SU-DHL-6 (cell line): ENCODE data around the gene WNT3A.

Experiments
- H2AFZ ChIP-seq: fragments of 200-600 bp; sonication (generic); 2 replicates; pipeline ENCODE4 v1.6.1; 2014; ENCODE audit warnings: low read depth, mild to moderate bottlenecking, moderate library complexity, mixed read lengths, antibody characterized with exemption, low read length; ENCODE audit not compliant: severe bottlenecking
- H3F3A ChIP-seq: fragments of 200-600 bp; shearing (Covaris generic); 2 replicates; pipeline ENCODE4 v1.6.0; 2016; ENCODE audit warnings: antibody characterized with exemption, mild to moderate bottlenecking; ENCODE audit not compliant: insufficient read depth
- H3K27ac ChIP-seq: fragments of 200-600 bp; sonication (generic); 2 replicates; pipeline ENCODE4 v1.5.1; 2016; ENCODE audit warnings: low read depth, mild to moderate bottlenecking, low read length, moderate library complexity, mixed read lengths
- H3K27me3 ChIP-seq: fragments of 200-600 bp; sonication (generic), shearing (Covaris generic); 2 replicates; pipeline ENCODE4 v1.6.0; 2014; ENCODE audit warnings: mild to moderate bottlenecking, low read length
- H3K36me3 ChIP-seq: fragments of 200-600 bp; sonication (generic); 2 replicates; pipeline ENCODE4 v1.6.1; 2014; ENCODE audit warnings: mild to moderate bottlenecking, low read length, mixed read lengths
- H3K4me2 ChIP-seq: fragments of 300-600, 200-600 bp; shearing (Covaris generic), sonication (generic); 2 replicates; pipeline ENCODE4 v1.6.0; 2014; ENCODE audit warnings: low read length, low read depth, mild to moderate bottlenecking; ENCODE audit not compliant: poor library complexity, severe bottlenecking
- H3K4me3 ChIP-seq: fragments of 200-600 bp; sonication (generic); 2 replicates; pipeline ENCODE4 v1.5.1; 2014; ENCODE audit warnings: antibody characterized with exemption, low read length, mild to moderate bottlenecking, mixed read lengths; ENCODE audit not compliant: insufficient read depth, poor library complexity, severe bottlenecking
- H3K79me2 ChIP-seq: fragments of 200-600 bp; sonication (generic); 2 replicates; pipeline ENCODE4 v1.6.1; 2014; ENCODE audit warnings: mild to moderate bottlenecking, low read length, moderate library complexity; ENCODE audit not compliant: insufficient read depth
- H3K9ac ChIP-seq: fragments of 200-600 bp; sonication (generic); 2 replicates; pipeline ENCODE4 v1.7.0; 2014; ENCODE audit warnings: mild to moderate bottlenecking, low read length
- H3K9me2 ChIP-seq: fragments of 200-600 bp; sonication (generic); replicated peaks from 2 replicates; pipeline ENCODE4 v1.6.1; 2014; ENCODE audit warnings: low read length; ENCODE audit not compliant: insufficient read depth
- H3K9me3 ChIP-seq: fragments of 200-600 bp; sonication (generic); 2 replicates; pipeline ENCODE4 v1.6.1; 2014; ENCODE audit warnings: low read length, mixed read lengths; ENCODE audit not compliant: insufficient read depth
- H4K20me1 ChIP-seq: fragments of 200-600 bp; sonication (generic); 2 replicates; pipeline ENCODE4 v1.6.1; 2014; ENCODE audit warnings: low read depth, mild to moderate bottlenecking, antibody characterized with exemption, low read length, moderate library complexity, mixed read lengths
- EZH2phosphoT487 ChIP-seq: fragments of 200-600 bp; sonication (generic), shearing (Covaris generic); conservative IDR thresholded peaks from 2 replicates; pipeline ENCODE4 v1.6.1; 2018; ENCODE audit warnings: mild to moderate bottlenecking, antibody characterized with exemption, low read length, moderate library complexity, mixed read lengths
- TF ChIP-seq, protein P1 (sequence below): fragments of 200-600 bp; sonication (generic); IDR thresholded peaks from one replicate; pipeline ENCODE4 v1.5.1; 2017; ENCODE audit warnings: antibody characterized with exemption, mild to moderate bottlenecking, low read length, moderate library complexity; ENCODE audit not compliant: insufficient read depth, poor library complexity, severe bottlenecking

Gene WNT3A

GRCh38 chr1:228058949-228059633 is 52.3 kb downstream of the WNT3A start:
- no peak overlapping the region for H3K4me2 ChIP-seq
- no peak overlapping the region for H2AFZ ChIP-seq
- H3K9ac ChIP-seq: no peak overlapping the region
- TF ChIP-seq EZH2phosphoT487: no peak
- TF ChIP-seq, protein P1, sequence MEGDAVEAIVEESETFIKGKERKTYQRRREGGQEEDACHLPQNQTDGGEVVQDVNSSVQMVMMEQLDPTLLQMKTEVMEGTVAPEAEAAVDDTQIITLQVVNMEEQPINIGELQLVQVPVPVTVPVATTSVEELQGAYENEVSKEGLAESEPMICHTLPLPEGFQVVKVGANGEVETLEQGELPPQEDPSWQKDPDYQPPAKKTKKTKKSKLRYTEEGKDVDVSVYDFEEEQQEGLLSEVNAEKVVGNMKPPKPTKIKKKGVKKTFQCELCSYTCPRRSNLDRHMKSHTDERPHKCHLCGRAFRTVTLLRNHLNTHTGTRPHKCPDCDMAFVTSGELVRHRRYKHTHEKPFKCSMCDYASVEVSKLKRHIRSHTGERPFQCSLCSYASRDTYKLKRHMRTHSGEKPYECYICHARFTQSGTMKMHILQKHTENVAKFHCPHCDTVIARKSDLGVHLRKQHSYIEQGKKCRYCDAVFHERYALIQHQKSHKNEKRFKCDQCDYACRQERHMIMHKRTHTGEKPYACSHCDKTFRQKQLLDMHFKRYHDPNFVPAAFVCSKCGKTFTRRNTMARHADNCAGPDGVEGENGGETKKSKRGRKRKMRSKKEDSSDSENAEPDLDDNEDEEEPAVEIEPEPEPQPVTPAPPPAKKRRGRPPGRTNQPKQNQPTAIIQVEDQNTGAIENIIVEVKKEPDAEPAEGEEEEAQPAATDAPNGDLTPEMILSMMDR: no peak
- H3K79me2 ChIP-seq: no peaks in the 10 kb centered on the region
- H4K20me1 ChIP-seq: no peaks in the 10 kb centered on the region
- no peak overlapping the region for H3K27ac ChIP-seq
- no peaks in the 10 kb centered on the region for H3K9me2 ChIP-seq
- H3K27me3 ChIP-seq: no peaks in the 10 kb centered on the region
- H3F3A ChIP-seq: no peaks in the 10 kb centered on the region
- no peak overlapping the region for H3K4me3 ChIP-seq
- no peaks in the 10 kb centered on the region for H3K36me3 ChIP-seq
- H3K9me3 ChIP-seq: no peaks in the 10 kb centered on the region

- Histone ChIP-seq H2AFZ (no peak overlapping the region), H3K27me3 (no peaks in the 10 kb centered on the region), H3K9ac (no peak overlapping the region), H3K36me3 (no peaks in the 10 kb centered on the region), H4K20me1 (no peaks in the 10 kb centered on the region), H3K27ac (no peak overlapping the region), H3F3A (no peaks in the 10 kb centered on the region), H3K4me3 (no peak overlapping the region), H3K9me2 (no peaks in the 10 kb centered on the region), H3K4me2 (no peak overlapping the region), H3K9me3 (no peaks in the 10 kb centered on the region), H3K79me2 (no peaks in the 10 kb centered on the region)
- no peak for TF ChIP-seq EZH2phosphoT487
- TF ChIP-seq, protein P1: no peak
These were observed 53.0 kb downstream of the WNT3A start for GRCh38 chr1:228059634-228060457.

DNA sequence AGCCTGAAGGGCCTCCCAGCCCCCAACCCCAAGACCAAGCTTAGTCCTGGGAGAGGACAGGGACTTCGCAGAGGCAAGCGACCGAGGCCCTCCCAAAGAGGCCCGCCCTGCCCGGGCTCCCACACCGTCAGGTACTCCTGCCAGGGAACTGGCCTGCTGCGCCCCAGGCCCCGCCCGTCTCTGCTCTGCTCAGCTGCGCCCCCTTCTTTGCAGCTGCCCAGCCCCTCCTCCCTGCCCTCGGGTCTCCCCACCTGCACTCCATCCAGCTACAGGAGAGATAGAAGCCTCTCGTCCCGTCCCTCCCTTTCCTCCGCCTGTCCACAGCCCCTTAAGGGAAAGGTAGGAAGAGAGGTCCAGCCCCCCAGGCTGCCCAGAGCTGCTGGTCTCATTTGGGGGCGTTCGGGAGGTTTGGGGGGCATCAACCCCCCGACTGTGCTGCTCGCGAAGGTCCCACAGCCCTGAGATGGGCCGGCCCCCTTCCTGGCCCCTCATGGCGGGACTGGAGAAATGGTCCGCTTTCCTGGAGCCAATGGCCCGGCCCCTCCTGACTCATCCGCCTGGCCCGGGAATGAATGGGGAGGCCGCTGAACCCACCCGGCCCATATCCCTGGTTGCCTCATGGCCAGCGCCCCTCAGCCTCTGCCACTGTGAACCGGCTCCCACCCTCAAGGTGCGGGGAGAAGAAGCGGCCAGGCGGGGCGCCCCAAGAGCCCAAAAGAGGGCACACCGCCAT is 53.8 kb downstream of the WNT3A start:
- H3K36me3 ChIP-seq: no peaks in the 10 kb centered on the region
- no peak overlapping the region for H2AFZ ChIP-seq
- H3K79me2 ChIP-seq: no peaks in the 10 kb centered on the region
- H3K4me3 ChIP-seq: no peak overlapping the region
- no peak overlapping the region for H3K27ac ChIP-seq
- H4K20me1 ChIP-seq: no peaks in the 10 kb centered on the region
- no peaks in the 10 kb centered on the region for H3K9me2 ChIP-seq
- no peak overlapping the region for H3K4me2 ChIP-seq
- H3K9me3 ChIP-seq: no peaks in the 10 kb centered on the region
- no peak overlapping the region for H3K9ac ChIP-seq
- no peaks in the 10 kb centered on the region for H3K27me3 ChIP-seq
- TF ChIP-seq, protein P1: no peak
- no peak for TF ChIP-seq EZH2phosphoT487
- no peaks in the 10 kb centered on the region for H3F3A ChIP-seq
